HG03439 (cell line): ENCODE results near the gene MIPOL1.
"Not testable (repeated sequence)": the region's sequence is repeated elsewhere in the genome, so short reads cannot be mapped to it uniquely, and the experiment has no call there.

Experiments used
- ATAC-seq: cut with Tn5 transposase; IDR thresholded peaks from one replicate; pipeline ENCODE4 v1.9.1; 2021; ENCODE audit warnings: mild to moderate bottlenecking, moderate library complexity; ENCODE audit not compliant: unreplicated experiment

MIPOL1 gene

DNA sequence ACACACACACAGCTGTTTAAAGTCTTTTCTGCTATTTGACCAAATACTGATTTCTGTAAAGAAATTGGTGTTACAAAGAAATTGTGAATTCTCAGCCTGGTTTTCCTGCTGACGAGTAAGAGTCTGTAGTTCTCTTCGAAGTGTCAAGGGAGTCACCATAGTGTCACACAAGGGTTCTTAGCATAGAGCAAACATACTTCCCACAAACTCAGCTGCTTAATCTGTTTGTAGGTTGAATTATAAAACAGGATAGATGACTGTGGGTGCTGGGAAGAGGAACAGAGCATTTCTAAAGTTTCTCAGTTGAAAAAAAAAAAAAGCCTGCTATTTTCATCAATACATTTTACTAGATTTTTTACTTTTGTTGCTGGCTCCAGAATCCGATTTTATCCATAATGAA is 314.4 kb downstream of the MIPOL1 start:
- ATAC-seq: no peak

DNA sequence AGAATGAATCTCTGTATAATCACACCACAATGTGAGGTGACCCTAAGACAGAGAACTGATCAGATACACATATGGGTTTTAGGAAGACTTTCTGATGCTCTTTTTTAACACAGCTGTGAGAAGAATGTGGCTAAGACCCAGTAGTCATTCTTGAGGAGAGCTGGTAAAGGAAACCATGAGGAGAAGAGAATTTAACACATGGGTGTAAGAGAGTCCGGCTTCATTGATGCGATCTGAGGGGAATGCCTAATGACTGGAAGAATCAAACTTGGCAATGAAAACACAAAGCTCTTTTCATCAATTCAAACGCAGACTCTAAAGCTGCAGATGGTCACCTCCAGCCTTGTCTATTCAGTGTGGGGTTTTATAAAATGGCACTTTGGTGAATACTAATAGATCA is 318.0 kb downstream of the MIPOL1 start:
- ATAC-seq: no peak

- no peak for ATAC-seq
These were observed 329.3 kb downstream of the MIPOL1 start for GRCh38 chr14:37526994-37527393.

GRCh38 chr14:37539992-37540391 is 342.3 kb downstream of the MIPOL1 start:
- no peak for ATAC-seq

DNA sequence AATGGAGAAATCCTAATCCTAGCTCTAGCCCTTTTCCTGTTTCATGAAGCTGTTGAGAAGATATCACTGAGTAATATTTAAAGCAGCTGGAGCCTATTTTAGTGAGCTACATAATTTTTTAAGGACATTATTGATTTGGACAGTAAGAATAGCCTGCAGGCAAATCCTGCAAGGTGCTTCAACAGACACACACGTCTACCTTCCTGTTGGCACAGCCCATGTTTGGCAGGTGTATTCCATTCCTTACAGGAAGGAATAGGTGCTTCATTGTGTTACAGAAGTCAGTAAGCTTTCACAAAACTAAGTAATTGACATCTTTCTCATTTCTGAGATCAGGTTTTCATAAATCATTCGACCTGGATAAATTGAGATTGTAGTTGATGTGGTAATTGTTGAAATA is 346.7 kb downstream of the MIPOL1 start:
- ATAC-seq: no peak

- no peak for ATAC-seq
These were observed 347.4 kb downstream of the MIPOL1 start for GRCh38 chr14:37545174-37545573.

GRCh38 chr14:37546621-37547447 is 349.1 kb downstream of the MIPOL1 start:
- ATAC-seq: no peak

DNA sequence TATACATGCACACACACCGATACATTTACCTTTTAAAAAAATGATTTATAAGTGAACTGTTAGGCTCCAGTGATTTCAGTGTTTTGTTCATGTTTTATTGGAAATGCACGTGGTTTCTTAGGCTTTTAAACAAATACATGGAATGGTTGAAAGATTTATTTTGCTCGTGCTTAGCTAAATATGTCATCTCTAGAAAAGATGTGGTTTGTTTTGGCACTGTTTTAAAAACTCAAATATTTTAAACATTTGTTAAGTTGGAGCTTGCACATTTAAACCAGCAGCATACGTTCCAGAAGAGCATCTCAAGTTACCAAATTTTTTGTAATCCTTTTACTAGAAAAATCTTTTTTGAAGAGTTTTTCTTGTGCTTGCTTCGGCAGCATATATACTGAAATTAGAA is 352.8 kb downstream of the MIPOL1 start:
- ATAC-seq: no peak

- ATAC-seq: no peak
These were observed 353.4 kb downstream of the MIPOL1 start for GRCh38 chr14:37551119-37551518.

DNA sequence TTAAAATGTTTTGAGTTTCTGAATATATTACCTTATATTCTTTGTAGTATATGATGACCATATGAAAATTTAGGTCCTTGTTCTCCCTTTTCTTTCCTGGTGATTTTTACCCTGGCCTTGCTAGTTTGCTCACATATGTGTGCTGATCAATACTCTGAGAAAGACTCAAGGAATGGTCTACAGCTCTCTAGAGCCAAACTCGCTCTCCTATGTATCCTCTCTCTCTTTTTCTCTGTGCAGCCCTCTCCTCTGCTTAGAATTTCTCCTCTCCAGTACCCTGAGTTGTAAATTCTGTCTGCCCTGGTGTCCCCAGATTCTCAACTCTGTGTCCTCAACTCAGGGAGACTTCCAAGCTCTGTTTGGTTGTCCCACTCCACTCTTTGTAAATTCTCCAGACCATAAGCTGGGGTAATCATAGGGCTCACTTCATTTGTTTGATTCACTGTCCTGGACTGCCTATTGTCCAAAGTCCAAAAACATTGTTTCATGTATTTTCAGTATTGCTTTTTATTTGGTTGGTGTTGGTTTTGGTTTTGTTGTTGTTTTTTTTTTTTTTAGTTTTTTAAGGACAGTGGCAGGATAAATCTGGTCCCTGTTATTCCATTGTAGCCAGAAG is 356.3 kb downstream of the MIPOL1 start:
- no peak for ATAC-seq

GRCh38 chr14:37555596-37555995 is 357.9 kb downstream of the MIPOL1 start:
- ATAC-seq: not testable (repeated sequence)

GRCh38 chr14:37558740-37559139 is 361.0 kb downstream of the MIPOL1 start:
- no peak for ATAC-seq

DNA sequence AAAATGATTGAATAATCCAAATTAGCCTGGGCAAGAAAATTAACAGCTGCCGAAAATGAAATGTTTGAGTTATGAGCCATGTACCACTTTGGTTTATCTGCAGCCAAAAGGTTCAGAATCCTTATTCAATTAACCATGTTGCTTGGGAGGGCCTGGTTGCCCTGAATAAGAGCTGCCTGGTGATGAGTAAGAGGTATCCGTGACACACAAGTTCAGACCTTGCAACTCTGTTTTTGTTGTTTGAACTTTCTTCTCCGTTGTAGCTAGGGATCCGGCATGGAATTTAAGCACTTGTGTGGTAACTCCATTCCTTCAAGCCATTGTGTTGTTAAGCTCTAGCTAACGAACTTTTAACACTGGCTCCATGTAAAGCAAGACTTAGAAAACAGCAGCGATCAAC is 361.6 kb downstream of the MIPOL1 start:
- ATAC-seq: no peak

DNA sequence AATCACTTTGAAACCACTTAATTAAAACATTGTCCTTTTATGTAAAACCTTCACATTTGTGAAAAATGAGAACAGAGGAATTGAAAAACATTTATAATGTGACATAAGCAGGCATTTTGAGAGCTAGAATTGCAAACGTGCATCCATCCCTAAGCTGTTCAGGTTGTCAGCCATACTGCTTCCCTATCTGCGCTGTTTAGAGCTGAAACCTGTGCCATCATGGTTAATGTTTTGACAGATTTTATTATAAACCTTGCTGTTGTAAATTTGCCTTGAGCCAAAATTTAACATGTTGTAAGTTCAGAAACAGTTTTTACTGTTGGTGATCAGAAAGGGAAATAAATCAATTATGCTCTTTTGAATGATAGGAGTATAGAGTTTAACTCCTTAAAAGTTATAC is 365.5 kb downstream of the MIPOL1 start:
- ATAC-seq: no peak

DNA sequence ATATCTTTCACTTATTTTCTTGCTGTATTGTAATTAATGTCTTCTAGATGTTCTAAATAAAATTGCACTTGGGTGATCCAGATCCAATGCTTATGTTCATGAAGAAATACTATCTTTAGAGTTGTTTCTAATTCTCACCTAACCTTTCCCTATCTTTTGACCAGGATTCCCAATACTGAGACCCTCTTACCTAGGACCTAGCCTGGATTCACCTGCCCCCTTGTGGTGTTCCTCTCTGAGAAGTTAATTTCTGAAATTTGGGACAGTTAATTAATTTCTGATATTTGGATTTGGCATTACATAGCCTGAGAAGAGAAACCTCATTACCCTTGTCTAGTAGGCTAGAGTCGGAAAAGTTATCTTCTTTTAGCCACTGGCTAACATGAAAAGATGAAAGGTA is 367.8 kb downstream of the MIPOL1 start:
- no peak for ATAC-seq

- no peak for ATAC-seq
These were observed 369.2 kb downstream of the MIPOL1 start for GRCh38 chr14:37566811-37567371.

GRCh38 chr14:37569729-37570128 is 372.0 kb downstream of the MIPOL1 start:
- no peak for ATAC-seq

DNA sequence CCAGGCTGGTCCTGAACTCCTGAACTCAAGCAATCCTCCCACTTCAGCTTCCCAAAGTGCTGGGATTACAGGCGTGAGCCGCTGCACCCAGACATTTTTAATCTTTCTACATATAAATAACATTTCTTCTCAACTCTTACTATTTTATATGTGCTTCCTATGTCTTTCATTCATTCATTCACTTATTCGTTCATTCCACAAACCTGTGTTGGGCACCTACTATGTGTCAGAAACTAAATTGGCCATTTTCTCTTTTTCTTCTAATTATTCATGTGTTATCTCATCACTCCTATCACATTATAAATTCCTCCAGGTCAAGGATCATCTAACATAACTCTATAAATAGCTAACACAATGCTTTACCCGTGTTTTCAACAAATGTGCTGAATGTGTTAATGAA is 373.7 kb downstream of the MIPOL1 start:
- no peak for ATAC-seq

DNA sequence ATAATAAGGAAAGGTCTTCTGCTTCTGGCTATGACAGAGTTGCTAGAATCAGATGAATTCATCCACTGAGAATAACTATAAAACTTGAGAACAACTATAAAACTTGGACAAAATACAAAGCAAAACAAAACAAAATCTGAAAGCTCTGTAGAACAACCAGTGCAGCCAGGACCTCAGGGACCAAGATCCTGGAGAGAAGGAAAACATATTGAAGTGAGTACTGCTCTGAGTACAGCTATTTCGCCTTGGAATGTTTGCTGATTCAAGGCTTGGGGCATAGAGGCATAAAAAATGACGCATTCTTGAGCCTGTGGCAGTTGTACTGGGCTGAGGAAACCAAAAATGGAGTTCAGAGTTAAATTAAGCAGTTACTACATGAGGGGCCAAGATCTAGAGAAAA is 375.6 kb downstream of the MIPOL1 start:
- ATAC-seq: no peak

- no peak for ATAC-seq
These were observed 381.5 kb downstream of the MIPOL1 start for GRCh38 chr14:37579274-37579673.

DNA sequence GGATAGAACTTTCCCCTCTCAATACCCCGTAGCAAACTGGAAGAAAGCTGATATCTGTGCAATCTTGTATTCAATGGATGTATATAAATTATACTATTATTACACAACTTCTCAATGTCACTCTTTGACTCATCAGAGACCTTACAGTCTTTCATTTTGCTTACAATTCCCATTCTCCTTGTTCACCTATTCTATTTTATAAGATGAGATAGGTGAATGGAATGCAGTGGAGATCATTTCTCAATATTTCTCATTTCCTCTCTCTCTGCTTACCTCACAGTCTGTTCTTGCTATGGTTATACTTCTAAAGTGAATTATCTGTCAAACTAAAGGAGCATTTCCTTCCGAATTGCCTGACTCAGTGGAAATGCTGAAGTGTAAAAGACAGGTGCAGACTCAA is 382.4 kb downstream of the MIPOL1 start:
- no peak for ATAC-seq
